Activated naive CD8-positive, alpha-beta T cell treated with anti-CD3 and anti-CD28 coated beads for 36 hours (primary cell): ENCODE data around the gene SLC7A8. TPM values are rescaled to one million over a fixed set of nuclear protein-coding genes. Genes with fewer than 3 reads are reported as not detected.

Experiments used
- total RNA-seq, 2 experiments: library from RNA; stranded (reverse); gene quantifications; one replicate each; pipeline ENCODE4 v1.2.3, GENCODE V29; 2021

The SLC7A8 gene
- total RNA-seq, 2 experiments from 2014 or later = 2.5 to 2.8 TPM

Other genes starting within 250 kb of the SLC7A8 start
- gene HAUS4, start 226.6 kb downstream of the SLC7A8 start, total RNA-seq = 10 to 100 TPM; 51.9 to 53.6 TPM
- gene AJUBA, start 201.1 kb downstream of the SLC7A8 start, total RNA-seq = 1 to 10 TPM in 1 of 2 experiments, under 1 TPM in 1; 0.90 to 1.0 TPM
- 10 to 100 TPM; 10.5 to 11.1 TPM for gene C14orf93, start 173.5 kb downstream of the SLC7A8 start, total RNA-seq
- 100 to 1,000 TPM; 162 to 164 TPM for gene PSMB5, start 148.8 kb downstream of the SLC7A8 start, total RNA-seq
- not detected for gene PSMB11, start 141.4 kb downstream of the SLC7A8 start, total RNA-seq
- under 1 TPM; 0.49 to 0.52 TPM for gene CDH24, start 126.1 kb downstream of the SLC7A8 start, total RNA-seq
- 100 to 1,000 TPM; 160 to 174 TPM for gene ACIN1, start 88.5 kb downstream of the SLC7A8 start, total RNA-seq
- gene C14orf119, start 88.2 kb downstream of the SLC7A8 start, total RNA-seq = 10 to 100 TPM; 52.0 to 57.0 TPM
- not detected for gene CIROP, start 78.7 kb downstream of the SLC7A8 start, total RNA-seq
- gene CEBPE, start 64.4 kb downstream of the SLC7A8 start, total RNA-seq = under 1 TPM; 0.45 to 0.68 TPM
- gene RNF212B, start 54.3 kb upstream of the SLC7A8 start, total RNA-seq = not detected
- gene HOMEZ, start 102.5 kb upstream of the SLC7A8 start, total RNA-seq = 10 to 100 TPM; 10.8 to 12.7 TPM
- gene PPP1R3E, start 119.2 kb upstream of the SLC7A8 start, total RNA-seq = 10 to 100 TPM; 21.1 to 21.4 TPM
- gene BCL2L2, start 123.2 kb upstream of the SLC7A8 start, total RNA-seq = 1 to 10 TPM; 1.4 to 1.8 TPM
- 100 to 1,000 TPM; 280 to 289 TPM for gene PABPN1, start 137.8 kb upstream of the SLC7A8 start, total RNA-seq
- gene SLC22A17, start 169.2 kb upstream of the SLC7A8 start, total RNA-seq = 1 to 10 TPM; 2.2 to 2.9 TPM
- not detected for gene EFS, start 181.5 kb upstream of the SLC7A8 start, total RNA-seq
- gene IL25, start 189.1 kb upstream of the SLC7A8 start, total RNA-seq = not detected
- not detected for gene CMTM5, start 193.4 kb upstream of the SLC7A8 start, total RNA-seq
- not detected for gene MYH6, start 224.6 kb upstream of the SLC7A8 start, total RNA-seq